ENCODE data around the gene PPP2R5D. TPM values are rescaled to one million over a fixed set of nuclear protein-coding genes. Genes with fewer than 3 reads are reported as not detected.

PPP2R5D gene
- total RNA-seq, 1 donor from 2014 or later, result 33.4 TPM

DNA sequence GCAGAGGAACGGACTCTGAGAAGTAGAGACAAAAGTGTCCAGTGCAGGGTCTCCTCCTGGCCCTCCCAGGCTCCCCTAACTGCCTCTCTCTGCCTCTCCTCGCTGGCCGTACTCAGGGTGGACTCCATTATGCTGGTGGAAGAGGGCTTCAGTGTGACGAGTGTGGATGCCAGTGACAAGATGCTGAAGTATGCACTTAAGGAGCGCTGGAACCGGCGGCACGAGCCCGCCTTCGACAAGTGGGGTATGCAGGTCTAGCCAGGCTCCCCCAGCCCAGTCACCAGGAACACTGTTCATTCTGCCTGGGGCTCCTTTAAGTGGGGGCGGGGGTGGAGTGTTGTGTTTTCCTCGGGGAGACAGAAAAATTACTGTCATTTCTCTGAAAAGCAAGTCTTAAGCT lies 22.3 kb upstream of the PPP2R5D start:
- Histone ChIP-seq H3K36me3 (ENCODE audit: control insufficient read depth, insufficient read depth, low read length) (peaks cover 1% of the 10 kb centered on the region), H3K4me3 (ENCODE audit: low read depth, low read length) (no peak overlapping the region), H3K27me3 (ENCODE audit: control insufficient read depth, insufficient read depth, low read length) (peaks cover 3% of the 10 kb centered on the region)
- TF ChIP-seq, protein P1, sequence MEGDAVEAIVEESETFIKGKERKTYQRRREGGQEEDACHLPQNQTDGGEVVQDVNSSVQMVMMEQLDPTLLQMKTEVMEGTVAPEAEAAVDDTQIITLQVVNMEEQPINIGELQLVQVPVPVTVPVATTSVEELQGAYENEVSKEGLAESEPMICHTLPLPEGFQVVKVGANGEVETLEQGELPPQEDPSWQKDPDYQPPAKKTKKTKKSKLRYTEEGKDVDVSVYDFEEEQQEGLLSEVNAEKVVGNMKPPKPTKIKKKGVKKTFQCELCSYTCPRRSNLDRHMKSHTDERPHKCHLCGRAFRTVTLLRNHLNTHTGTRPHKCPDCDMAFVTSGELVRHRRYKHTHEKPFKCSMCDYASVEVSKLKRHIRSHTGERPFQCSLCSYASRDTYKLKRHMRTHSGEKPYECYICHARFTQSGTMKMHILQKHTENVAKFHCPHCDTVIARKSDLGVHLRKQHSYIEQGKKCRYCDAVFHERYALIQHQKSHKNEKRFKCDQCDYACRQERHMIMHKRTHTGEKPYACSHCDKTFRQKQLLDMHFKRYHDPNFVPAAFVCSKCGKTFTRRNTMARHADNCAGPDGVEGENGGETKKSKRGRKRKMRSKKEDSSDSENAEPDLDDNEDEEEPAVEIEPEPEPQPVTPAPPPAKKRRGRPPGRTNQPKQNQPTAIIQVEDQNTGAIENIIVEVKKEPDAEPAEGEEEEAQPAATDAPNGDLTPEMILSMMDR (IDR thresholded peaks at IDR 0.05; ENCODE audit: insufficient read depth, low read length, poor library complexity, severe bottlenecking), result no peak
- no peak for DNase-seq (ENCODE audit: low read depth)

DNA sequence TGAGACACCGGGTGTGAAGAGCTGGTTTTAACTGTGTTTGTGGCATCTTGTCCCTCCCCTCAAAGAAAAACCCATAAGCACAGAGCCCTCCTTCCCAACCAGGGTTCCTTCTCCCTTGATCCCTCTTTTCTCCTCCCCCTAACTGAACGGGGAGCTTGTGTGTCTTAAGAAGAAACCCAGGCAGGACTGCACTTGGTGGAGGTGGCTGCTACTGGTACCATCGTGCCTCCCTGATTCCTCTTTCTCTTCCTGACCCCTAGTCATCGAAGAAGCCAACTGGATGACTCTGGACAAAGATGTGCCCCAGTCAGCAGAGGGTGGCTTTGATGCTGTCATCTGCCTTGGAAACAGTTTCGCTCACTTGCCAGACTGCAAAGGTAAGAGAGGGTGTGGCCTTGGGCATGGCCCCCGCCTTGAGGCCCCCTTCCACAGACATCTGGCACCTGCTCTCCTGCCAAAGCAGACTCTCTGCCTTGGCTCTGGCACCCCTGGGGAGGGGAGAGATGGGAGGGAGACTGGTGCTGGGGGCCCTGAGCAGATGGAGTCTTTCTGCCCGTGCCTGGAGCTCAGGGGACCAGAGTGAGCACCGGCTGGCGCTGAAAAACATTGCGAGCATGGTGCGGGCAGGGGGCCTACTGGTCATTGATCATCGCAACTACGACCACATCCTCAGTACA lies 21.7 kb upstream of the PPP2R5D start:
- TF ChIP-seq, protein P1 (IDR thresholded peaks at IDR 0.05; ENCODE audit: insufficient read depth, low read length, poor library complexity, severe bottlenecking), result no peak
- Histone ChIP-seq H3K27me3 (ENCODE audit: control insufficient read depth, insufficient read depth, low read length) (peaks cover 3% of the 10 kb centered on the region), H3K4me3 (ENCODE audit: low read depth, low read length) (no peak overlapping the region), H3K36me3 (ENCODE audit: control insufficient read depth, insufficient read depth, low read length) (peaks cover 1% of the 10 kb centered on the region)
- DNase-seq (ENCODE audit: low read depth), result no peak

DNA sequence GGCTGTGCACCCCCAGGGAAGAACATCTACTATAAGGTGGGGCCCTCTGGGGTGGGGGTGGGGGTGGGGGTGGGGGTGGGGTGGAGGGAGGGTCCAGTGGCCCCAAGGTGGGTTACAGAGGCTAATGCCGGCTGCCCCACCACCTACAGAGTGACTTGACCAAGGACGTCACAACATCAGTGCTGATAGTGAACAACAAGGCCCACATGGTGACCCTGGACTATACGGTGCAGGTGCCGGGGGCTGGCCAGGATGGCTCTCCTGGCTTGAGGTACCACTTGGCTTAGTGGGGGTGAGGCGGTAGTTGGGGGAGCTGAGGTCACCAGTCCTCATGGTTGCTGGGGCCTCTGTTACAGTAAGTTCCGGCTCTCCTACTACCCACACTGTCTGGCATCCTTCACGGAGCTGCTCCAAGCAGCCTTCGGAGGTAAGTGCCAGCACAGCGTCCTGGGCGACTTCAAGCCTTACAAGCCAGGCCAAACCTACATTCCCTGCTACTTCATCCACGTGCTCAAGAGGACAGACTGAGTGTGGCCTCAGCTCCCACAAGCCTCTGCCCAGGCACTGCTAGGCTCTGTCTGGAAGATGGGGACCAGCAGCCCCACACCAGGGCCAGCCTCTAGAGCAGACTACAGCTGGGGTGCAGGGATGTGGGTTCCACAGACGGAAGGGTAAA lies 21.1 kb upstream of the PPP2R5D start:
- peaks cover 3% of the 10 kb centered on the region for H3K27me3 ChIP-seq (ENCODE audit: control insufficient read depth, insufficient read depth, low read length)
- no peak for DNase-seq (ENCODE audit: low read depth)
- TF ChIP-seq, protein P1 (IDR thresholded peaks at IDR 0.05; ENCODE audit: insufficient read depth, low read length, poor library complexity, severe bottlenecking), result no peak
- peaks cover 1% of the 10 kb centered on the region for H3K36me3 ChIP-seq (ENCODE audit: control insufficient read depth, insufficient read depth, low read length)
- no peak overlapping the region for H3K4me3 ChIP-seq (ENCODE audit: low read depth, low read length)

DNA sequence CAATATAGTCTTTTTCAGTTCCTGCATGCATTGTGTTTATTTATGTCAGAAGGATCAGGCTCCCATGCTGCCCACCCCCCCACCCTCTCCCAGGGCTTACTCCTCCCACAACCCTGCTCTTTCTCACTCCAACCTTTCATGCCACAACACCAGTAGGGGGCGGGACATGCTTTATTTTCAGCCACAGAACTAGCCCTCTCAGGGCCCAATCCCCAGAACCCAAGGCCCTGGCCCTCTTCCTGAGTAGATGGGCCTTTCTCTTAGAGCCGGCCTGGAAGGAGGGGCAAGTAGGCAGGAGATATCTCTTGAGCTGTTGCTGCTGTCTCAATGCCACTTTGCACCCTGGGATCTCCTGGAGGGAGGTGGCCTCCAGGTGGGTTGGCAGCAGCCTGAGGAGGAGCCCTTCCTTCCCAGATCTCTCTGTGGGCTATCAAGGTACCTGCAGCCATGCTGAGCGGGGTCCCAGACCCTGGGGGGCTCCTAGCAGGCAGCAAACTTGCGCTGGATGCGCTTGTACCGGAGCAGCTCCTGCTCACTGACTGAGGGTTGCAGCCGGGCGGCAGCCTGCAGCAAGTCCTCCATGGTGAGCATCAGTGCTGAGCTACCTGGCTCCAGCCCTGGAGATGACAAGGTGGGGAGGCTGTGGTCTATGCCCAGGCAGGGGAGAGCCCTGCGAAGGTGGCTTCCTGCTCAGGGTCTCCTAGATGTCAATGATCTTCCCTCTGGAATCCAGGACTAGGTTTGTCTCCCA lies 20.3 kb upstream of the PPP2R5D start:
- H3K36me3 ChIP-seq (ENCODE audit: control insufficient read depth, insufficient read depth, low read length), result peaks cover 1% of the 10 kb centered on the region
- no peak overlapping the region for H3K4me3 ChIP-seq (ENCODE audit: low read depth, low read length)
- peaks cover 3% of the 10 kb centered on the region for H3K27me3 ChIP-seq (ENCODE audit: control insufficient read depth, insufficient read depth, low read length)
- no peak for DNase-seq (ENCODE audit: low read depth)
- TF ChIP-seq, protein P1 (IDR thresholded peaks at IDR 0.05; ENCODE audit: insufficient read depth, low read length, poor library complexity, severe bottlenecking), result peak; percentile 34

DNA sequence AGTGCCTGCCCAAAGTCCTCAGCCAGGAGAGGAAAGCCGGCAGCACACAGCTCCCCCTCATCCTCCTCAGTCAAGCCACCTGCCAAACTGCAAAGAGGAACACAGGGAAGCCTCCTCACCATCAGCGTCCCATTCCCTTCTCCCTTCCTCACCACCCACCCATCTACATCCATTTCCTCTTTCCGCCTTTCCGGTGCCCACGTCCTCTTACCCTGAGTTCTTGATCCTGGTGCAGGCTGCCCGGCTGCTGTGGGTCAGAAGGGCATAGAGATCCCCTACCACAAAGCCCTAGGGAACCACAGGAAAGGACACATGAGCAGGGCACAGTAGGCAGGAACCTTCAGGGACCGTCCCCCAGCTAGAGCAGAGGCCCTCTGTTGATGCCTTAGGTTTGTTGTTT lies 17.8 kb upstream of the PPP2R5D start:
- no peak for DNase-seq (ENCODE audit: low read depth)
- no peak overlapping the region for H3K4me3 ChIP-seq (ENCODE audit: low read depth, low read length)
- H3K27me3 ChIP-seq (ENCODE audit: control insufficient read depth, insufficient read depth, low read length), result no peaks in the 10 kb centered on the region
- TF ChIP-seq, protein P1 (IDR thresholded peaks at IDR 0.05; ENCODE audit: insufficient read depth, low read length, poor library complexity, severe bottlenecking), result no peak
- peaks cover 1% of the 10 kb centered on the region for H3K36me3 ChIP-seq (ENCODE audit: control insufficient read depth, insufficient read depth, low read length)
